DND-41 (cell line): Measurements from ENCODE around the gene KRTAP9-2.
"Not testable (repeated sequence)": the region's sequence is repeated elsewhere in the genome, so short reads cannot be mapped to it uniquely, and the experiment has no call there.

Experiments
- ATAC-seq: fragments of 200-7000 bp; cut with Tn5 transposase; 3 replicates; pipeline ENCODE4 v1.9.1; 2021; ENCODE audit warnings: low read depth; ENCODE audit not compliant: insufficient read depth
- DNase-seq: peaks from one replicate; pipeline ENCODE4 v3.0.0-alpha.2; 2020
- H2AFZ ChIP-seq: 2 replicates; pipeline ENCODE4 v1.6.0; 2012; ENCODE audit warnings: low read depth, low read length
- H3K27ac ChIP-seq: 2 replicates; pipeline ENCODE4 v1.5.1; 2012; ENCODE audit warnings: low read length, inconsistent platforms
- H3K27me3 ChIP-seq: fragments of 200-600 bp; sonication (generic); 2 replicates; pipeline ENCODE4 v1.6.0; 2012; ENCODE audit warnings: low read length, mild to moderate bottlenecking, inconsistent platforms; ENCODE audit not compliant: insufficient read depth, poor library complexity
- H3K36me3 ChIP-seq: 2 replicates; pipeline ENCODE4 v1.5.1; 2012; ENCODE audit warnings: low read length, inconsistent platforms; ENCODE audit not compliant: insufficient read depth
- H3K4me1 ChIP-seq: 2 replicates; pipeline ENCODE4 v1.5.1; 2012; ENCODE audit warnings: mild to moderate bottlenecking, low read length; ENCODE audit not compliant: insufficient read depth
- H3K4me2 ChIP-seq: 2 replicates; pipeline ENCODE4 v1.6.0; 2012; ENCODE audit warnings: mild to moderate bottlenecking, moderate library complexity, low read length, inconsistent platforms; ENCODE audit not compliant: insufficient read depth
- H3K4me3 ChIP-seq, 2 experiments: fragments of 200-600 bp in 1 of 2; shearing (Covaris generic) in 1 of 2; 2 replicates each; pipeline ENCODE4 v1.5.1; 2012 to 2016; ENCODE audit warnings: inconsistent platforms in 2 of 2, low read length in 2 of 2, mild to moderate bottlenecking in 2 of 2, low read depth in 1 of 2, moderate library complexity in 1 of 2
- H3K79me2 ChIP-seq: 2 replicates; pipeline ENCODE4 v1.6.0; 2012; ENCODE audit warnings: low read length, inconsistent platforms; ENCODE audit not compliant: insufficient read depth
- H3K9ac ChIP-seq: 2 replicates; pipeline ENCODE4 v1.6.0; 2012; ENCODE audit warnings: low read depth, mild to moderate bottlenecking, inconsistent platforms, low read length, moderate library complexity
- H3K9me3 ChIP-seq: 2 replicates; pipeline ENCODE4 v1.5.1; 2012; ENCODE audit warnings: low read length, moderate library complexity, mild to moderate bottlenecking, inconsistent platforms; ENCODE audit not compliant: insufficient read depth, severe bottlenecking
- H4K20me1 ChIP-seq: 2 replicates; pipeline ENCODE4 v1.6.0; 2012; ENCODE audit warnings: low read length; ENCODE audit not compliant: insufficient read depth
- CTCF ChIP-seq: IDR thresholded peaks from 2 replicates; pipeline ENCODE4 v1.5.1; 2012; ENCODE audit warnings: borderline replicate concordance, low read length, moderate library complexity, mild to moderate bottlenecking; ENCODE audit not compliant: poor library complexity, severe bottlenecking; ENCODE audit errors: extremely low read depth
- EZH2 ChIP-seq: IDR thresholded peaks from 3 replicates; pipeline ENCODE4 v1.6.1; 2012; ENCODE audit warnings: borderline replicate concordance, low read depth, mild to moderate bottlenecking, moderate library complexity, low read length, inconsistent platforms; ENCODE audit not compliant: severe bottlenecking

KRTAP9-2 gene

GRCh38 chr17:41251261-41251660 lies 24.8 kb downstream of the KRTAP9-2 start:
- Histone ChIP-seq H3K4me3 (no peak overlapping the region), H2AFZ (no peak overlapping the region), H3K27me3 (peaks cover 6% of the 10 kb centered on the region), H3K36me3 (no peaks in the 10 kb centered on the region), H3K9me3 (no peaks in the 10 kb centered on the region), H3K4me2 (no peak overlapping the region), H4K20me1 (no peaks in the 10 kb centered on the region), H3K27ac (no peak overlapping the region), H3K4me1 (no peaks in the 10 kb centered on the region), H3K9ac (no peak overlapping the region), H3K79me2 (no peaks in the 10 kb centered on the region)
- ATAC-seq (no peak), DNase-seq (no peak)
- no peak for TF ChIP-seq EZH2
- no peak for TF ChIP-seq CTCF

DNA sequence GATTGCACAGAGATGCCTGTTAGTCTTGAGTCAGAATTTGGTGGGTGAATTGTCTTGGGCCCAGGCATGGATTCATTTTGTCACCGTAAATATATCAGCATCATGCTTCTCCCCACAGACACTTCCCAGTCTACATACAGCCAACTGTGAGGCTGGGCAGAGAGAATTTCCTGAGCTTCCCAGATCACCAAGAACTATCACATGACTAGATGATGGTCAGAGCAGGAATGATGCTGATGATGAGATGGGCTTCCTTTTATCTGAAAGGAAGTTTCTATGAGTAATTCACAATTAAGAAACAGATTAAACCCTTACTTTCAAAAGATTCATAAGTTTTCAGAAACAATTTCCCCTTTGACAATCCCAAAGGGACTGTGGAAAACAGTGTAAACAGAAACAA lies 28.4 kb downstream of the KRTAP9-2 start:
- Histone ChIP-seq H3K9me3 (no peaks in the 10 kb centered on the region), H3K4me3 (no peak overlapping the region), H4K20me1 (no peaks in the 10 kb centered on the region), H3K27ac (no peak overlapping the region), H3K4me2 (no peak overlapping the region), H3K36me3 (no peaks in the 10 kb centered on the region), H3K27me3 (peaks cover 6% of the 10 kb centered on the region), H3K4me1 (no peaks in the 10 kb centered on the region), H2AFZ (no peak overlapping the region), H3K79me2 (no peaks in the 10 kb centered on the region), H3K9ac (no peak overlapping the region)
- no peak for ATAC-seq
- TF ChIP-seq EZH2, result no peak
- TF ChIP-seq CTCF, result no peak
- no peak for DNase-seq

DNA sequence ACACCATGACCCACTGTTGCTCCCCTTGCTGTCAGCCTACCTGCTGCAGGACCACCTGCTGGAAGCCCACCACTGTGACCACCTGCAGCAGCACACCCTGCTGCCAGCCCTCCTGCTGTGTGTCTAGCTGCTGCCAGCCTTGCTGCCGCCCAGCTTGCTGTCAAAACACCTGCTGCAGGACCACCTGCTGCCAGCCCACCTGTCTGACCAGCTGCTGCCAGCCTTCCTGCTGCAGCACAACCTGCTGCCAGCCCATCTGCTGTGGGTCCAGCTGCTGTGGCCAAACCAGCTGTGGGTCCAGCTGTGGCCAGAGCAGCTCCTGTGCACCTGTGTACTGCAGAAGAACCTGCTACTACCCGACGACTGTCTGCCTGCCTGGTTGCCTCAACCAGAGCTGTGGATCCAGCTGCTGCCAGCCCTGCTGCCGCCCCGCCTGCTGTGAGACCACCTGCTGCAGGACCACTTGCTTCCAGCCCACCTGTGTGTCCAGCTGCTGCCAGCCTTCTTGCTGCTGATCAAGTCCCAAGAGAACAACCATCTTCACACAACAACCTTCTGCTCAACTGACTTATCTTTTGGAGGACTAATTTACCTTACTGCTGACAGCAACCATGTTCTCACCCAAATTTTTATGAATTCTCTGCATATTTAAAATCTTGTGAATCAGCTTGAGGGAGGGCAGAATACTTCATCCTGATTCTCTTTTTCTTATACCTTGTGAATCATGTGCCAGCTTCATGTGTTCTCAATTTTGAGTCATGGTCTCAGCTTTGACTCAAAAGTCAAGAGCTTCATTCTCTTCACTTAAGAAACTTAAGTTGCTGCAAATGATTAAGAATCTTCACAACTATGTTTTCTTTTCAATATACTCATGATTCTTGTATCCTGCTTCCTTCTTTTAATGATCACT lies 29.2 kb downstream of the KRTAP9-2 start, which contains the start of gene KRTAP9-9:
TSS of gene KRTAP9-9 (plus strand) at position 4 of the 910 bp plus-strand sequence.
- not testable (repeated sequence) for H3K9ac ChIP-seq, H3K27me3 ChIP-seq, ATAC-seq, H3K79me2 ChIP-seq, DNase-seq, H3K36me3 ChIP-seq, H3K27ac ChIP-seq, H2AFZ ChIP-seq, H4K20me1 ChIP-seq, H3K9me3 ChIP-seq, H3K4me2 ChIP-seq, H3K4me3 ChIP-seq, H3K4me1 ChIP-seq

GRCh38 chr17:41256291-41256685 lies 29.8 kb downstream of the KRTAP9-2 start:
- TF ChIP-seq CTCF, result no peak
- TF ChIP-seq EZH2, result no peak
- DNase-seq, result no peak
- no peak overlapping the region for H2AFZ ChIP-seq
- H3K4me3 ChIP-seq, result no peak overlapping the region
- no peaks in the 10 kb centered on the region for H3K79me2 ChIP-seq
- no peaks in the 10 kb centered on the region for H3K4me1 ChIP-seq
- no peaks in the 10 kb centered on the region for H3K36me3 ChIP-seq
- H3K4me2 ChIP-seq, result no peak overlapping the region
- H4K20me1 ChIP-seq, result no peaks in the 10 kb centered on the region
- no peaks in the 10 kb centered on the region for H3K9me3 ChIP-seq
- H3K27me3 ChIP-seq, result peaks cover 6% of the 10 kb centered on the region
- H3K9ac ChIP-seq, result no peak overlapping the region
- no peak overlapping the region for H3K27ac ChIP-seq
- no peak for ATAC-seq
